Smooth muscle cell (in vitro differentiated cells): ENCODE data around the gene KRTDAP. TPM values are rescaled to one million over a fixed set of nuclear protein-coding genes. Genes with fewer than 3 reads are reported as not detected.

ENCODE experiments used
- DNase-seq: peaks from one replicate; lab custom pipeline; 2025; ENCODE audit not compliant: unreplicated experiment; lab: John Stamatoyannopoulos, UW
- H2AFZ ChIP-seq: fragments of 200-600 bp; sonication (generic); 2 replicates; pipeline ENCODE4 v1.6.0; 2016; ENCODE audit warnings: antibody characterized with exemption, low read depth, mild to moderate bottlenecking
- H3F3A ChIP-seq: fragments of 200-600 bp; sonication (generic); 2 replicates; pipeline ENCODE4 v1.6.0; 2017; ENCODE audit warnings: antibody characterized with exemption, low read depth
- H3K27ac ChIP-seq: fragments of 200-600 bp; sonication (generic); 2 replicates; pipeline ENCODE4 v1.5.1; 2016; ENCODE audit warnings: low read depth, mild to moderate bottlenecking
- H3K27me3 ChIP-seq: fragments of 200-600 bp; sonication (generic); 2 replicates; pipeline ENCODE4 v1.6.1; 2016; ENCODE audit warnings: low read depth, mild to moderate bottlenecking
- H3K36me3 ChIP-seq: fragments of 200-600 bp; sonication (generic); 2 replicates; pipeline ENCODE4 v1.5.1; 2016; ENCODE audit warnings: low read depth
- H3K4me1 ChIP-seq: fragments of 200-600 bp; sonication (generic); 2 replicates; pipeline ENCODE4 v1.5.1; 2016; ENCODE audit warnings: low read depth
- H3K4me2 ChIP-seq: fragments of 200-600 bp; sonication (generic); 2 replicates; pipeline ENCODE4 v1.6.0; 2016; ENCODE audit warnings: mild to moderate bottlenecking
- H3K4me3 ChIP-seq: fragments of 200-600 bp; sonication (generic); 2 replicates; pipeline ENCODE4 v1.5.1; 2016; ENCODE audit warnings: mild to moderate bottlenecking
- H3K79me2 ChIP-seq: fragments of 200-600 bp; sonication (generic); 2 replicates; pipeline ENCODE4 v1.6.0; 2016; ENCODE audit warnings: low read depth, mild to moderate bottlenecking
- H3K9ac ChIP-seq: fragments of 200-600 bp; sonication (generic); 2 replicates; pipeline ENCODE4 v1.6.0; 2016; ENCODE audit warnings: low read depth
- H3K9me3 ChIP-seq: fragments of 200-600 bp; sonication (generic); replicated peaks from 2 replicates; pipeline ENCODE4 v1.5.1; 2016; ENCODE audit warnings: low read depth
- H4K20me1 ChIP-seq: fragments of 200-600 bp; sonication (generic); 2 replicates; pipeline ENCODE4 v1.6.0; 2016; ENCODE audit warnings: low read depth
- CTCF ChIP-seq: fragments of 200-600 bp; sonication (generic); IDR thresholded peaks from 2 replicates; pipeline ENCODE4 v1.5.1; 2017; ENCODE audit warnings: borderline replicate concordance, mild to moderate bottlenecking, antibody characterized with exemption; ENCODE audit not compliant: insufficient read depth, poor library complexity, severe bottlenecking
- WGBS: methylation state at CpG from one replicate; pipeline ENCODE4 v1.1.7; 2016; ENCODE audit warnings: low lambda C conversion rate; 5-methylcytosine and 5-hydroxymethylcytosine counted together
- polyA plus RNA-seq: library from polyadenylated mRNA; unstranded; fragments of >200 nt; fragmentation: Nextera tagmentation; extraction: Ambion mirVana; gene quantifications from 2 replicates; pipeline ENCODE4 v1.2.1, GENCODE V29; 2016
- total RNA-seq: library from RNA; depleted of rRNA; stranded (reverse); fragments of >200 nt; gene quantifications from 2 replicates; pipeline ENCODE4 v1.2.3, GENCODE V29; 2014

KRTDAP gene
- total and polyA plus RNA-seq, 2 experiments from 2014 or later: 68.3 to 298 TPM

DNA sequence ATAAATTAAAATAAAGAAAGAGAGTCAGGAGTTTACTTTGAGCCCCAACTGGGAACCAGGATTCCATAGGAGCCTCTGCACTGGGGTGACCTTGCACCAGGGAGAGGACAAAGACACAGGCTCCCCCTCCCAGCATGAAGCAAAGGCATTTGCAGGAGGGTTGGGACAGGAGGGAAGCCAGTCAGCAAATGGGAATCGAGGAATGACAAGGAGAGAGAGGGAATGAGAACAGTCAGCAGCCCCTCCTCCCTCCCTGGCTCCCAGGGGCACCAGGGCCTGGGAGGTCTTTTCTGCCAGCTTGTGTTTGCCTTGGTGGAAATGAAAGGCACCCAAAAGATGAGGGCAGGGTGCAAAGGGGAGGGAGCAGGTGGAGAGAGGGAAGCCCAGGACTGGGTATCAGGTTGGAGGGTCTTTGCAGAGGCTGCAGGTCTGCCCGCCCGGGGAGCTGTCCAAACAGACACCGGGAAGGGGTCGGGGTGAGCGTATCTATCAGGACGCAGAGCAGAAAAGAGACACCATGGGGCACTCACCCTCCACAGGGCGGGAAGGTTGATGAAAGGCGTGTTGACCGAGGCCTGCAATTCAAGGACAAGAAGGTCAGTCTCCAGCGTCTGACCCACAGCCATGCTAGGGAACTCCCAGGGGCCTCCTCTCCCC is 34.0 kb upstream of the KRTDAP start:
- no peak for DNase-seq
- Histone ChIP-seq H3K4me2 (no peak overlapping the region), H3K4me3 (no peak overlapping the region), H3K9ac (no peak overlapping the region), H3K4me1 (no peaks in the 10 kb centered on the region), H4K20me1 (no peaks in the 10 kb centered on the region), H3K36me3 (no peaks in the 10 kb centered on the region), H2AFZ (no peak overlapping the region), H3K27me3 (peaks cover 6% of the 10 kb centered on the region), H3K9me3 (no peaks in the 10 kb centered on the region), H3K79me2 (no peaks in the 10 kb centered on the region), H3K27ac (no peak overlapping the region), H3F3A (no peaks in the 10 kb centered on the region)
- TF ChIP-seq CTCF: no peak
- WGBS: 40% methylated on average over 11 of the region's 11 CpGs

DNA sequence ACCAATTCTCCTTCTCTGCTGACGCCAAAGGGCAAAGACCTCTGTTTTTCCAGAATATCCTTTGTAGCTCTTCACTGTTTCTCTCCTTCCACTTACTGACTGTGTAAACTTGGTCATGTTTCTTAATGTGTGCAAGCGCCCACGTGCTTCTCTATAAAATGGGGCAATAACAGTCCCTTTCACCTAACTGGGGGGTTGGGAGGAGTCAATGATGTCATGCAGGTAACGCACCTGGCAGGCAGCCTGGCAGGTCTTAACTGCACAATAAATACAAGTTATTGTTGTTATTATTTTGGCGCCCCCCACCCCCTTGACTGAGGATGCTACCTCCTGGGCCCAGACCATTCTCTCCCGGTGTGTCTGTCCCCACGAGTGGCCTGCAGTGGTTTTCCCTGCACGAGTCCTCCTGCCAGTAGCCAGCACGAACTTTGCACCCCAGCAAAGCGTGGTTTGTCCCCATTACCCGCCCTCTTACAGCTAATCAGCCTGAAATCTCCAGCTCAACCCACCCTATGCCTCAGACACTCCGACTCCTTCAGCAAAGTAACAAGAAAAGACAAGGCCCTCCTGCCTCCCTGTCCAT is 32.6 kb upstream of the KRTDAP start:
- H3K9ac ChIP-seq: no peak overlapping the region
- no peaks in the 10 kb centered on the region for H3K79me2 ChIP-seq
- no peak for DNase-seq
- no peak overlapping the region for H3K4me2 ChIP-seq
- H3K36me3 ChIP-seq: no peaks in the 10 kb centered on the region
- peaks cover 6% of the 10 kb centered on the region for H3K27me3 ChIP-seq
- H2AFZ ChIP-seq: no peak overlapping the region
- no peaks in the 10 kb centered on the region for H3F3A ChIP-seq
- TF ChIP-seq CTCF: no peak
- no peak overlapping the region for H3K4me3 ChIP-seq
- WGBS: 92% methylated on average over 12 of the region's 12 CpGs
- no peaks in the 10 kb centered on the region for H3K4me1 ChIP-seq
- H3K27ac ChIP-seq: no peak overlapping the region
- H3K9me3 ChIP-seq: no peaks in the 10 kb centered on the region
- no peaks in the 10 kb centered on the region for H4K20me1 ChIP-seq

DNA sequence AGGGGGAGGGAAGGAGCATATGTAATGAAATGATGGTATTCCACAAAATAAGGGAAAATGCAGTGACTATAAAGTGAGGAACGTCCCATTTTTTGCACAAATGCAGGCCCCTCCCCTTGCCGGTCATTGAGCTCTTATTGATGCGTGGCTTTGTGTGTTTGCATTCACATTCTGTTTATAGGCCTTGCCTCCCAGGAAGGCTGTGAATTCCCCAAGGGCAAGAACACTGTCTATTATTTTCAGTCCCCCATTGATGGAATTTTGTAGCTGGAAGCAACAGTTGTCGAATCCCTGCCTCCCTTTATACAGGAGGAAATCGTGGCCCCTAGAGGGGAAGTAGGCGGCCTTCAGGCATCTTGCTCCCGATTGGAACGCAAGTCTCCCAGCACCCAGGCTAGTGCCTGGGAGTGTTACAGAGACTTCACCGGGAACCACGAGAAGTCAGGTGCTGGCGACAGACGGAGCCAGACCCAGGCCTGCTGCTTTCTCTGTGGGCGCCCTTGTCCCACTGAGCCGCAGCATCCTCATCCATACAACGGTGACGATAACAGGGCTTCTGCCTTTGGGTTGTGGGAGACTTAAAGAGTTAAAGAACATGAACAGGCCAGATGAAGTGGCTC is 31.0 kb upstream of the KRTDAP start:
- H4K20me1 ChIP-seq: no peaks in the 10 kb centered on the region
- H3K9me3 ChIP-seq: no peaks in the 10 kb centered on the region
- H3K27me3 ChIP-seq: peaks cover 6% of the 10 kb centered on the region
- no peaks in the 10 kb centered on the region for H3K36me3 ChIP-seq
- no peak overlapping the region for H3K4me2 ChIP-seq
- H3K27ac ChIP-seq: no peak overlapping the region
- H2AFZ ChIP-seq: no peak overlapping the region
- H3K79me2 ChIP-seq: no peaks in the 10 kb centered on the region
- no peak for TF ChIP-seq CTCF
- WGBS: 76% methylated on average over 16 of the region's 16 CpGs
- no peak for DNase-seq
- no peaks in the 10 kb centered on the region for H3K4me1 ChIP-seq
- no peak overlapping the region for H3K4me3 ChIP-seq
- no peak overlapping the region for H3K9ac ChIP-seq
- no peaks in the 10 kb centered on the region for H3F3A ChIP-seq

DNA sequence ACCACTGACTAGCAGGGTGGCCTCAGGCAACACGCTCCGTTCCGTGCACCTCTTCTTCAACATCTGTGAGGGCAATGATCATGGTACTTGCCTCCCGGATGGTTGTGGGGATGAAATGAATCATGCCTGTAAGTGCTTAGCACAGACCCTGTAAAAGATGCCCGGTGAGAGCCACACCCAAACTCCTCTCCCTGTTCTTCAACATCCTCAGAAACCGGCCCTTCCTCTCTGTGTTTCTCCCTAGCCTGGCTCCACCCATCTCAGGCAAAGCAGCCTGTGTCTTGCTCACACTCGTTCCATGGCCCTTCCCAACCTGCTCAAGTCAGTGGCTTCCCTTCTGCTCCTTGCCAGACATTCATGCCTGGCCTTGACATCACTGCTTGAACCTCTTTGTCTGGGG is 29.0 kb upstream of the KRTDAP start:
- DNase-seq: no peak
- H3K27ac ChIP-seq: no peak overlapping the region
- H3K9ac ChIP-seq: no peak overlapping the region
- no peaks in the 10 kb centered on the region for H3K27me3 ChIP-seq
- TF ChIP-seq CTCF: no peak
- no peak overlapping the region for H3K4me2 ChIP-seq
- H3K4me1 ChIP-seq: no peaks in the 10 kb centered on the region
- H3K9me3 ChIP-seq: no peaks in the 10 kb centered on the region
- H3K4me3 ChIP-seq: no peak overlapping the region
- H3K36me3 ChIP-seq: no peaks in the 10 kb centered on the region
- H3K79me2 ChIP-seq: no peaks in the 10 kb centered on the region
- H2AFZ ChIP-seq: no peak overlapping the region
- no peaks in the 10 kb centered on the region for H4K20me1 ChIP-seq
- no peaks in the 10 kb centered on the region for H3F3A ChIP-seq
- WGBS: 69% methylated on average over 7 of the region's 7 CpGs
